ENCODE measurements around the gene TMCO4. TPM values are rescaled to one million over a fixed set of nuclear protein-coding genes. Genes with fewer than 3 reads are reported as not detected.

TMCO4 gene
- total RNA-seq, 4 donors from 2014 or later, result 16.1 to 36.2 (median 26.9) TPM

DNA sequence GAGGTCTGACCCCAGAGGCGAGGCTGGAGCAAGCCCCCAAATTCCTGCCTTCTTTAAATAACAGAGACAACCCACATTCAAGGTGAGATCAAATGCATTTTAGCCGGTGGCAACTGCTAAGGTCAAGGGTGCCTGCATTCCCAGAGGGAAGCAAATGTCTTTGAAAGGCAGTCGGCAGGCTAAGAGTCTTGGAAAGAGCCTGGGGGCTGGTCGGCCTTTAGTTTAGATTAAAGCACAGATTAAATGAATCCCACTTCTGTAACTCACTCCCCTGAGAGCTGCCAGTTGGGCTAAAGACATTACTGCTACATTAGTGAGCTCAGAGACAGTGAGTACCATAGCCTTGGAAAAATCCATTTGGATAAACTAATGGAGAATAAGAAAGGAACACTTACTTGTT lies 75.8 kb downstream of the TMCO4 start:
- intact Hi-C loops (cut with DNase I; ENCODE audit: low total_unique reads), result no loop called here
- in situ Hi-C loops (cut with MboI; ENCODE audit: low pct_ligation_motif_present in 1 of 4, low pct_unique_long_range_greater_than_20kb in 1 of 4, low sequenced_read_pairs in 3 of 4), result no loop called here
- no peak overlapping the region for H3K4me3 ChIP-seq
- no peaks in the 10 kb centered on the region for H3K4me1 ChIP-seq
- 74% methylated on average over 4 of the region's 4 CpGs; no CpG with 5 or more reads in 1 of the 2 donors for WGBS, 2 donors (ENCODE audit: low coverage in 1 of 2)
- no peaks in the 10 kb centered on the region for H3K27me3 ChIP-seq
- peaks cover 0 to 3% (median 0%) of the 10 kb centered on the region in 4 donors for H3K36me3 ChIP-seq
- DNase-seq, result no peak
- no peaks in the 10 kb centered on the region for H3K9me3 ChIP-seq
- H3K27ac ChIP-seq, result no peak overlapping the region
- TF ChIP-seq, protein P1, sequence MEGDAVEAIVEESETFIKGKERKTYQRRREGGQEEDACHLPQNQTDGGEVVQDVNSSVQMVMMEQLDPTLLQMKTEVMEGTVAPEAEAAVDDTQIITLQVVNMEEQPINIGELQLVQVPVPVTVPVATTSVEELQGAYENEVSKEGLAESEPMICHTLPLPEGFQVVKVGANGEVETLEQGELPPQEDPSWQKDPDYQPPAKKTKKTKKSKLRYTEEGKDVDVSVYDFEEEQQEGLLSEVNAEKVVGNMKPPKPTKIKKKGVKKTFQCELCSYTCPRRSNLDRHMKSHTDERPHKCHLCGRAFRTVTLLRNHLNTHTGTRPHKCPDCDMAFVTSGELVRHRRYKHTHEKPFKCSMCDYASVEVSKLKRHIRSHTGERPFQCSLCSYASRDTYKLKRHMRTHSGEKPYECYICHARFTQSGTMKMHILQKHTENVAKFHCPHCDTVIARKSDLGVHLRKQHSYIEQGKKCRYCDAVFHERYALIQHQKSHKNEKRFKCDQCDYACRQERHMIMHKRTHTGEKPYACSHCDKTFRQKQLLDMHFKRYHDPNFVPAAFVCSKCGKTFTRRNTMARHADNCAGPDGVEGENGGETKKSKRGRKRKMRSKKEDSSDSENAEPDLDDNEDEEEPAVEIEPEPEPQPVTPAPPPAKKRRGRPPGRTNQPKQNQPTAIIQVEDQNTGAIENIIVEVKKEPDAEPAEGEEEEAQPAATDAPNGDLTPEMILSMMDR (IDR thresholded peaks at IDR 0.05), result no peak
- TF ChIP-seq POLR2AphosphoS5 (IDR thresholded peaks at IDR 0.05) (no peak), POLR2A (IDR thresholded peaks at IDR 0.05) (no peak), EP300 (IDR thresholded peaks at IDR 0.05; ENCODE audit: low read depth) (no peak)

DNA sequence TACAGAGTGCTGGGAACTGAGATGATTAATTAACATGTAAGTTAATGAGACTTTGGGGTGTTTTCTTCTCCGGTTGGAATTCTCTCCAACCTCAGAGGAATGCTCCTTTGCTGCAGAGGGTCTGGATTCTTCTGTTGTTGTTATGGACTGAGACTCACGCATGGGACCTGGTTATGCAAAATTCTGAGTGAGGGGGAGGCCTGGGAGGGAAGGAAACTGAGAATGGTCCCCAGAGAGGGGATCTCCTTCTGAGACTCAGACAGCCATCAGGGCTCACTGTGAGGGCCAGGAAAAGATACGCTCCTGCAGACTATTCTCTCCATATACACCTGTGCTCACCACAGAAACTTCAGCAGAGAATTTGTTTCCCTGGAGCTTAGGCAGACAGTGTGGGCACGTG lies 78.7 kb downstream of the TMCO4 start:
- no peaks in the 10 kb centered on the region for H3K27me3 ChIP-seq
- no peaks in the 10 kb centered on the region for H3K9me3 ChIP-seq
- H3K4me3 ChIP-seq, result no peak overlapping the region
- 34 to 79% methylated on average over 2 to 4 of the region's 4 CpGs for WGBS, 2 donors (ENCODE audit: low coverage in 1 of 2)
- no peak overlapping the region for H3K27ac ChIP-seq
- intact Hi-C loops (cut with DNase I; ENCODE audit: low total_unique reads) (no loop called here), in situ Hi-C loops (cut with MboI; ENCODE audit: low pct_ligation_motif_present in 1 of 4, low pct_unique_long_range_greater_than_20kb in 1 of 4, low sequenced_read_pairs in 3 of 4) (no loop called here)
- no peaks in the 10 kb centered on the region for H3K4me1 ChIP-seq
- DNase-seq, result no peak
- H3K36me3 ChIP-seq, result peaks cover 0 to 3% (median 0%) of the 10 kb centered on the region in 4 donors
- TF ChIP-seq POLR2A (IDR thresholded peaks at IDR 0.05) (no peak), EP300 (IDR thresholded peaks at IDR 0.05; ENCODE audit: low read depth) (no peak), POLR2AphosphoS5 (IDR thresholded peaks at IDR 0.05) (no peak)
- TF ChIP-seq, protein P1 (IDR thresholded peaks at IDR 0.05), result no peak

DNA sequence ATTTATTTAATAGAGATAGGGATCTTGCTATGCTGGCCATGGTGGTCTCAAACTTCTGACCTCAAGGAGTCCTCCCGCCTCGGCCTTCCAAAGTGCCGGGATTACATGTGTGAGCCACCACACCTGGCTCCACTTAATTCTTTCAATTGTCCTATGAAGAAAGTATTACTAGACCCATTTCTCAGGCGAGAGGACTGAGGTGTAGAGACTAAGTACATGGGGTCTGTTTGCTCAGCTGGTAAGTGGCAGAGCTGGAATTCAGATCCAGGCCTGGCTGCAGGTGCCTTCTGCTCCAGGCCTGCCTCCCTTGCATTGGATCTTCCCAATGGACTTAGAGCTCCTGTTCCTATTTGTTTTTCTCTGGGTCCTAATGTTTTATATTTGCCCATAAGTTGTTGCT lies 79.5 kb downstream of the TMCO4 start:
- H3K27me3 ChIP-seq, result no peaks in the 10 kb centered on the region
- H3K9me3 ChIP-seq, result no peaks in the 10 kb centered on the region
- no peak overlapping the region for H3K27ac ChIP-seq
- H3K36me3 ChIP-seq, result peaks cover 0 to 3% (median 0%) of the 10 kb centered on the region in 4 donors
- H3K4me1 ChIP-seq, result peaks cover 0 to 6% (median 0%) of the 10 kb centered on the region in 4 donors
- in situ Hi-C loops (cut with MboI; ENCODE audit: low pct_ligation_motif_present in 1 of 4, low pct_unique_long_range_greater_than_20kb in 1 of 4, low sequenced_read_pairs in 3 of 4) (no loop called here), intact Hi-C loops (cut with DNase I; ENCODE audit: low total_unique reads) (no loop called here)
- DNase-seq, result no peak
- TF ChIP-seq POLR2AphosphoS5 (IDR thresholded peaks at IDR 0.05) (no peak), EP300 (IDR thresholded peaks at IDR 0.05; ENCODE audit: low read depth) (no peak), POLR2A (IDR thresholded peaks at IDR 0.05) (no peak)
- TF ChIP-seq, protein P1 (IDR thresholded peaks at IDR 0.05), result no peak
- 97 to 100% methylated on average over 4 of the region's 4 CpGs for WGBS, 2 donors (ENCODE audit: low coverage in 1 of 2)
- no peak overlapping the region for H3K4me3 ChIP-seq

DNA sequence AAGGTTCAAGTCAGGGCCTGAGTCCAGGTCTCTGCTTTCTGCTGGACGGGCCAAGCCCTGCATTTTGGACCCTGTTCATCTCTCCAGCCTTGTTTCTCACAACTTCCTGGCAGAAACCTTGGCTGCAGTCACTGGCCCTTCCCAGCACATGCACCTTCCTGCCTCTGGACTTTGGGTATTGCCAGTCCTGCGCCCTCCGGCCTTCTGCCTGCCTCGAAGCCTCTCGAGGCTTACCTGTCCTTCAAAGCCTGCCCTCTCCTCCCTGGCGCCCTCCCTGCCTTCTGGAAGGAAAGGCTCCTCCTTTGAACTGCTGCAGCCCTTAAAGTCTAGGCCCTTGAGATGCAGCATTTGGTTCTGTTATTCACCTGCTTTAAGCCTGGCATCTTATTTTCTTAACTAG lies 82.2 kb downstream of the TMCO4 start:
- no peaks in the 10 kb centered on the region for H3K9me3 ChIP-seq
- H3K27ac ChIP-seq, result no peak overlapping the region
- H3K4me1 ChIP-seq, result peaks cover 0 to 6% (median 0%) of the 10 kb centered on the region in 4 donors
- no peak overlapping the region for H3K4me3 ChIP-seq
- no peaks in the 10 kb centered on the region for H3K27me3 ChIP-seq
- in situ Hi-C loops (cut with MboI; ENCODE audit: low pct_ligation_motif_present in 1 of 4, low pct_unique_long_range_greater_than_20kb in 1 of 4, low sequenced_read_pairs in 3 of 4), result no loop called here
- TF ChIP-seq, protein P1 (IDR thresholded peaks at IDR 0.05), result no peak
- TF ChIP-seq POLR2AphosphoS5 (IDR thresholded peaks at IDR 0.05) (no peak), POLR2A (IDR thresholded peaks at IDR 0.05) (no peak), EP300 (IDR thresholded peaks at IDR 0.05; ENCODE audit: low read depth) (no peak)
- no peaks in the 10 kb centered on the region for H3K36me3 ChIP-seq
- WGBS, 2 donors (ENCODE audit: low coverage in 1 of 2), result 80 to 89% methylated on average over 1 to 6 of the region's 6 CpGs
- DNase-seq, result no peak
- intact Hi-C loops (cut with DNase I; ENCODE audit: low total_unique reads), result no loop called here

Measured in transverse colon (tissue), 4 donors.